ENCODE results near the gene LPGAT1.

Gene LPGAT1

GRCh38 chr1:211741788-211742187 lies 88.8 kb downstream of the LPGAT1 start:
- peaks cover 10% of the 10 kb centered on the region; the same call in 1 of the 2 replicates for H3K4me1 ChIP-seq (ENCODE audit: insufficient read depth, low read length)
- no peak overlapping the region for H3K27ac ChIP-seq (ENCODE audit: low read depth, low read length)
- H3K4me3 ChIP-seq (ENCODE audit: low read length) = no peak overlapping the region

GRCh38 chr1:211741116-211741515 lies 89.4 kb downstream of the LPGAT1 start:
- H3K9me3 ChIP-seq (ENCODE audit: insufficient read depth, low read depth, low read length) = no peaks in the 10 kb centered on the region
- peaks cover 10% of the 10 kb centered on the region; the same call in 1 of the 2 replicates for H3K4me1 ChIP-seq (ENCODE audit: insufficient read depth, low read length)
- WGBS = 81% methylated on average over 7 of the region's 9 CpGs
- H3K27ac ChIP-seq (ENCODE audit: low read depth, low read length) = no peak overlapping the region
- no peak overlapping the region for H3K9ac ChIP-seq (ENCODE audit: low read depth, low read length)
- H3K4me3 ChIP-seq (ENCODE audit: low read length) = no peak overlapping the region
- H3K36me3 ChIP-seq (ENCODE audit: insufficient read depth, low read length) = no peaks in the 10 kb centered on the region
- no peaks in the 10 kb centered on the region for H3K27me3 ChIP-seq (ENCODE audit: insufficient read depth, low read length)

More at GRCh38 chr1:211741788-211742187, 88.8 kb downstream of the LPGAT1 start:
- no peaks in the 10 kb centered on the region for H3K9me3 ChIP-seq (ENCODE audit: insufficient read depth, low read depth, low read length)
- H3K36me3 ChIP-seq (ENCODE audit: insufficient read depth, low read length) = no peaks in the 10 kb centered on the region
- no peak overlapping the region for H3K9ac ChIP-seq (ENCODE audit: low read depth, low read length)
- no peaks in the 10 kb centered on the region for H3K27me3 ChIP-seq (ENCODE audit: insufficient read depth, low read length)
- 100% methylated on average over 3 of the region's 3 CpGs for WGBS

GRCh38 chr1:211739671-211740411 lies 90.7 kb downstream of the LPGAT1 start:
- Histone ChIP-seq H3K9me3 (ENCODE audit: insufficient read depth, low read depth, low read length) (no peaks in the 10 kb centered on the region), H3K27ac (ENCODE audit: low read depth, low read length) (no peak overlapping the region), H3K4me3 (ENCODE audit: low read length) (no peak overlapping the region), H3K36me3 (ENCODE audit: insufficient read depth, low read length) (no peaks in the 10 kb centered on the region), H3K27me3 (ENCODE audit: insufficient read depth, low read length) (no peaks in the 10 kb centered on the region), H3K9ac (ENCODE audit: low read depth, low read length) (no peak overlapping the region), H3K4me1 (ENCODE audit: insufficient read depth, low read length) (peaks cover 17% of the 10 kb centered on the region; the same call in 1 of the 2 replicates)
- 90% methylated on average over 4 of the region's 6 CpGs for WGBS

GRCh38 chr1:211738691-211739301 lies 91.8 kb downstream of the LPGAT1 start:
- Histone ChIP-seq H3K27me3 (ENCODE audit: insufficient read depth, low read length) (no peaks in the 10 kb centered on the region), H3K4me3 (ENCODE audit: low read length) (no peak overlapping the region), H3K36me3 (ENCODE audit: insufficient read depth, low read length) (no peaks in the 10 kb centered on the region), H3K27ac (ENCODE audit: low read depth, low read length) (no peak overlapping the region), H3K9ac (ENCODE audit: low read depth, low read length) (no peak overlapping the region), H3K4me1 (ENCODE audit: insufficient read depth, low read length) (peaks cover 17% of the 10 kb centered on the region; the same call in 1 of the 2 replicates), H3K9me3 (ENCODE audit: insufficient read depth, low read depth, low read length) (no peaks in the 10 kb centered on the region)
- 83% methylated on average over 2 of the region's 2 CpGs for WGBS

GRCh38 chr1:211738096-211738690 lies 92.4 kb downstream of the LPGAT1 start:
- Histone ChIP-seq H3K4me1 (ENCODE audit: insufficient read depth, low read length) (peaks cover 17% of the 10 kb centered on the region; the same call in 1 of the 2 replicates), H3K4me3 (ENCODE audit: low read length) (no peak overlapping the region), H3K27ac (ENCODE audit: low read depth, low read length) (no peak overlapping the region), H3K27me3 (ENCODE audit: insufficient read depth, low read length) (no peaks in the 10 kb centered on the region), H3K9me3 (ENCODE audit: insufficient read depth, low read depth, low read length) (no peaks in the 10 kb centered on the region), H3K9ac (ENCODE audit: low read depth, low read length) (no peak overlapping the region), H3K36me3 (ENCODE audit: insufficient read depth, low read length) (no peaks in the 10 kb centered on the region)
- 81% methylated on average over 9 of the region's 9 CpGs for WGBS

GRCh38 chr1:211737115-211738035 lies 93.2 kb downstream of the LPGAT1 start:
- WGBS = 88% methylated on average over 15 of the region's 15 CpGs
- no peak overlapping the region for H3K27ac ChIP-seq (ENCODE audit: low read depth, low read length)

GRCh38 chr1:211736351-211736915 lies 94.1 kb downstream of the LPGAT1 start:
- Histone ChIP-seq H3K36me3 (ENCODE audit: insufficient read depth, low read length) (no peaks in the 10 kb centered on the region), H3K27me3 (ENCODE audit: insufficient read depth, low read length) (no peaks in the 10 kb centered on the region), H3K27ac (ENCODE audit: low read depth, low read length) (no peak overlapping the region), H3K4me3 (ENCODE audit: low read length) (no peak overlapping the region), H3K4me1 (ENCODE audit: insufficient read depth, low read length) (peaks cover 17% of the 10 kb centered on the region; the same call in 1 of the 2 replicates), H3K9me3 (ENCODE audit: insufficient read depth, low read depth, low read length) (no peaks in the 10 kb centered on the region), H3K9ac (ENCODE audit: low read depth, low read length) (no peak overlapping the region)
- 93% methylated on average over 8 of the region's 8 CpGs for WGBS

More at GRCh38 chr1:211737115-211738035, 93.2 kb downstream of the LPGAT1 start:
- Histone ChIP-seq H3K27me3 (ENCODE audit: insufficient read depth, low read length) (no peaks in the 10 kb centered on the region), H3K36me3 (ENCODE audit: insufficient read depth, low read length) (no peaks in the 10 kb centered on the region), H3K9me3 (ENCODE audit: insufficient read depth, low read depth, low read length) (no peaks in the 10 kb centered on the region), H3K4me1 (ENCODE audit: insufficient read depth, low read length) (peaks cover 17% of the 10 kb centered on the region; the same call in 1 of the 2 replicates), H3K4me3 (ENCODE audit: low read length) (no peak overlapping the region), H3K9ac (ENCODE audit: low read depth, low read length) (no peak overlapping the region)

- Histone ChIP-seq H3K27me3 (ENCODE audit: insufficient read depth, low read length) (no peaks in the 10 kb centered on the region), H3K9me3 (ENCODE audit: insufficient read depth, low read depth, low read length) (no peaks in the 10 kb centered on the region), H3K4me1 (ENCODE audit: insufficient read depth, low read length) (peaks cover 17% of the 10 kb centered on the region; the same call in 1 of the 2 replicates), H3K27ac (ENCODE audit: low read depth, low read length) (no peak overlapping the region), H3K4me3 (ENCODE audit: low read length) (no peak overlapping the region), H3K9ac (ENCODE audit: low read depth, low read length) (no peak overlapping the region), H3K36me3 (ENCODE audit: insufficient read depth, low read length) (no peaks in the 10 kb centered on the region)
- 58% methylated on average over 21 of the region's 22 CpGs for WGBS
These were observed 95.1 kb downstream of the LPGAT1 start for GRCh38 chr1:211735208-211736170.

- Histone ChIP-seq H3K27ac (ENCODE audit: low read depth, low read length) (no peak overlapping the region), H3K27me3 (ENCODE audit: insufficient read depth, low read length) (no peaks in the 10 kb centered on the region), H3K36me3 (ENCODE audit: insufficient read depth, low read length) (no peaks in the 10 kb centered on the region), H3K9me3 (ENCODE audit: insufficient read depth, low read depth, low read length) (no peaks in the 10 kb centered on the region), H3K9ac (ENCODE audit: low read depth, low read length) (no peak overlapping the region), H3K4me1 (ENCODE audit: insufficient read depth, low read length) (peaks cover 17% of the 10 kb centered on the region; the same call in 1 of the 2 replicates), H3K4me3 (ENCODE audit: low read length) (no peak overlapping the region)
- WGBS = 96% methylated on average over 4 of the region's 4 CpGs
These were observed 95.8 kb downstream of the LPGAT1 start for GRCh38 chr1:211734791-211735190.

Data from HUES64 (cell line).